PC-9 (cell line): ENCODE results near the gene TIMM21. TPM values are rescaled to one million over a fixed set of nuclear protein-coding genes. Genes with fewer than 3 reads are reported as not detected.

Experiments used
- BruUV-seq: library from RNA; stranded (reverse); fragments of 400-500 nt; replicated peaks from 2 replicates; lab custom pipeline; 2021; lab: Mats Ljungman, UMichigan
- CTCF ChIA-PET: fragments of 300-600 bp; sonication (Branson Sonifier 250); formaldehyde crosslinking; loops from one replicate; lab custom pipeline; 2022; ENCODE audit warnings: antibody characterized with exemption; lab: Charles Lee
- POLR2A ChIA-PET: fragments of 300-600 bp; sonication (Branson Sonifier 250); formaldehyde crosslinking; loops from one replicate; lab custom pipeline; 2022; ENCODE audit warnings: antibody characterized with exemption; ENCODE audit not compliant: unreplicated experiment; lab: Charles Lee
- DNase-seq, 2 experiments: peaks; one replicate each; pipeline versions ENCODE4 v3.0.0 to v3.0.0-alpha.2; 2015 to 2022; ENCODE audit warnings: mixed read lengths in 1 of 2
- H2AFZ ChIP-seq: fragments of 200-600 bp; sonication (generic); 2 replicates; pipeline ENCODE4 v1.8.1; 2017; ENCODE audit warnings: antibody characterized with exemption
- H3F3A ChIP-seq: fragments of 200-600 bp; sonication (generic); 2 replicates; pipeline ENCODE4 v1.8.1; 2017; ENCODE audit warnings: antibody characterized with exemption, mild to moderate bottlenecking, low read depth; ENCODE audit not compliant: insufficient read depth
- H3K27ac ChIP-seq: fragments of 200-600 bp; sonication (generic); 2 replicates; pipeline ENCODE4 v1.6.1; 2016; ENCODE audit warnings: mixed run types
- H3K27me3 ChIP-seq: fragments of 200-600 bp; sonication (generic); 2 replicates; pipeline ENCODE4 v1.6.1; 2016; ENCODE audit warnings: low read depth, mixed run types; ENCODE audit not compliant: insufficient read depth
- H3K36me3 ChIP-seq: fragments of 200-600 bp; sonication (generic); 2 replicates; pipeline ENCODE4 v1.6.1; 2016; ENCODE audit warnings: low read depth, mixed run types
- H3K4me1 ChIP-seq: fragments of 200-600 bp; sonication (generic); replicated peaks from 2 replicates; pipeline ENCODE4 v1.6.1; 2016; ENCODE audit warnings: mixed run types; ENCODE audit not compliant: insufficient read depth
- H3K4me2 ChIP-seq: fragments of 200-600 bp; sonication (generic); 2 replicates; pipeline ENCODE4 v1.6.1; 2017; ENCODE audit warnings: mixed run types
- H3K4me3 ChIP-seq: fragments of 200-600 bp; sonication (generic); 2 replicates; pipeline ENCODE4 v1.6.1; 2016; ENCODE audit warnings: mixed run types
- H3K79me2 ChIP-seq: fragments of 200-600 bp; sonication (generic); 2 replicates; pipeline ENCODE4 v1.6.1; 2017; ENCODE audit warnings: low read depth, mixed run types
- H3K9me2 ChIP-seq: fragments of 200-600 bp; sonication (generic); 2 replicates; pipeline ENCODE4 v1.8.1; 2017; ENCODE audit warnings: mild to moderate bottlenecking; ENCODE audit not compliant: insufficient read depth
- H3K9me3 ChIP-seq: fragments of 200-600 bp; sonication (generic); 2 replicates; pipeline ENCODE4 v1.8.1; 2016; ENCODE audit warnings: low read depth; ENCODE audit not compliant: insufficient read depth
- H4K20me1 ChIP-seq: fragments of 200-600 bp; sonication (generic); 2 replicates; pipeline ENCODE4 v1.8.1; 2017; ENCODE audit not compliant: insufficient read depth
- EZH2 ChIP-seq: fragments of 200-600 bp; sonication (generic); IDR thresholded peaks from 2 replicates; pipeline ENCODE4 v1.8.0; 2017; ENCODE audit warnings: antibody characterized with exemption, low read depth
- intact Hi-C: fragments of 100-400 bp; cut with micrococcal nuclease; formaldehyde crosslinking; loops from one replicate; pipeline ENCODE4 v1.10.0; 2022; ENCODE audit not compliant: unreplicated experiment
- total RNA-seq: library from RNA; stranded (reverse); gene quantifications from 2 replicates; pipeline ENCODE4 v1.2.3, GENCODE V29; 2021
- TF ChIP-seq, protein P1 (sequence below): fragments of 200-600 bp; sonication (generic); conservative IDR thresholded peaks from 2 replicates; pipeline ENCODE4 v1.6.1; 2017; ENCODE audit warnings: mixed run types, antibody characterized with exemption, mild to moderate bottlenecking, moderate library complexity

TIMM21 gene
- total RNA-seq, 1 experiment from 2014 or later, result 32.6 TPM

DNA sequence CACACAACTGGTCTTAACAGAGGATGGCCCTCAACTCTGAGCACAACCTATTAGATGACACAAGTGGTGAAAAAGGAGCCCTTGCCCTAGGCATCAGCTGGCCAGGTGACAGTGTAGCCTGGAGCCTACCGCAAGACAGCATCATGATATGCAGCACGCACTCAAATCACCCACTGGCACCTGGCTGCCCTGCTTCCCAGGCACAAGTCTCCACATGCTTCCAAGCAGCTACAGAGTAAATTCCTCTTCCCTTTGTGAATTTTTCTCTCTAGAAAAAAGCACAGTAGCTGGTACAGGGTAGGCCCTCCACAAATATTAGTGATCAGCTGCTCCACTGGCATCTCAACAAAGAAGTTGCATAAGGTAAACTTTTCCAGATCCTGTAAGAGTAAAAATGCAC, 6.7 kb upstream of the TIMM21 start:
- H4K20me1 ChIP-seq, result no peaks in the 10 kb centered on the region
- H3K27me3 ChIP-seq, result no peaks in the 10 kb centered on the region
- no peaks in the 10 kb centered on the region for H3K79me2 ChIP-seq
- ChIA-PET CTCF (no interaction called here), POLR2A (no interaction called here)
- no TSS peak for BruUV-seq
- H2AFZ ChIP-seq, result no peak overlapping the region
- no peaks in the 10 kb centered on the region for H3K9me3 ChIP-seq
- H3K4me3 ChIP-seq, result no peak overlapping the region
- no peak overlapping the region for H3K27ac ChIP-seq
- no peaks in the 10 kb centered on the region for H3K36me3 ChIP-seq
- peaks cover 6% of the 10 kb centered on the region for H3K4me1 ChIP-seq
- TF ChIP-seq, protein P1, sequence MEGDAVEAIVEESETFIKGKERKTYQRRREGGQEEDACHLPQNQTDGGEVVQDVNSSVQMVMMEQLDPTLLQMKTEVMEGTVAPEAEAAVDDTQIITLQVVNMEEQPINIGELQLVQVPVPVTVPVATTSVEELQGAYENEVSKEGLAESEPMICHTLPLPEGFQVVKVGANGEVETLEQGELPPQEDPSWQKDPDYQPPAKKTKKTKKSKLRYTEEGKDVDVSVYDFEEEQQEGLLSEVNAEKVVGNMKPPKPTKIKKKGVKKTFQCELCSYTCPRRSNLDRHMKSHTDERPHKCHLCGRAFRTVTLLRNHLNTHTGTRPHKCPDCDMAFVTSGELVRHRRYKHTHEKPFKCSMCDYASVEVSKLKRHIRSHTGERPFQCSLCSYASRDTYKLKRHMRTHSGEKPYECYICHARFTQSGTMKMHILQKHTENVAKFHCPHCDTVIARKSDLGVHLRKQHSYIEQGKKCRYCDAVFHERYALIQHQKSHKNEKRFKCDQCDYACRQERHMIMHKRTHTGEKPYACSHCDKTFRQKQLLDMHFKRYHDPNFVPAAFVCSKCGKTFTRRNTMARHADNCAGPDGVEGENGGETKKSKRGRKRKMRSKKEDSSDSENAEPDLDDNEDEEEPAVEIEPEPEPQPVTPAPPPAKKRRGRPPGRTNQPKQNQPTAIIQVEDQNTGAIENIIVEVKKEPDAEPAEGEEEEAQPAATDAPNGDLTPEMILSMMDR, result no peak
- no peak for TF ChIP-seq EZH2
- no peaks in the 10 kb centered on the region for H3K9me2 ChIP-seq
- no peak overlapping the region for H3K4me2 ChIP-seq
- intact Hi-C loops, result no loop called here
- no peak for DNase-seq
- H3F3A ChIP-seq, result peaks cover 5% of the 10 kb centered on the region; the same call in 1 of the 2 replicates

DNA sequence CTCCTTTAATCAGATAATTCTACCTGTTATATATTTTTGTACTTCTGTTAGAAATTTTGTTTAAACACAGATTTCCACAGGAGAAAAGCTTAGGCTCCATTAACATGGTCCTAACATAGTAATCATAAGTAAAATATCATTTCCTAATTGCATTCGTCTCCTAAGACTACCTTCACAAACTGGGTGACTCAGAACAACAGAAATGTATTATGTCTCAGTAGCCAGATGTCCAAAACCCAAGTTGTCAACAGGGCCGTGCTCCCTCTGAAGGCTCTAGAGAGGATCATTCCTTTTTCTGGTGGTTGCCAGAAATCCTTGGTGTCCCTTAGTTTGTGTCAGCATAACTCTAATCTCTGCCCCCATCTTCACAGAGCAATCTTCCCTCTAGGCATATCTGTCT, 6.1 kb upstream of the TIMM21 start:
- no peaks in the 10 kb centered on the region for H3K9me3 ChIP-seq
- H3K79me2 ChIP-seq, result no peaks in the 10 kb centered on the region
- H3K4me1 ChIP-seq, result peaks cover 6% of the 10 kb centered on the region
- H3K4me3 ChIP-seq, result no peak overlapping the region
- H4K20me1 ChIP-seq, result no peaks in the 10 kb centered on the region
- POLR2A ChIA-PET, result no interaction called here
- no peaks in the 10 kb centered on the region for H3K9me2 ChIP-seq
- no peak overlapping the region for H2AFZ ChIP-seq
- intact Hi-C loops, result no loop called here
- peaks cover 11% of the 10 kb centered on the region; the same call in 1 of the 2 replicates for H3F3A ChIP-seq
- BruUV-seq, result no TSS peak
- no peak for DNase-seq
- no peaks in the 10 kb centered on the region for H3K36me3 ChIP-seq
- H3K4me2 ChIP-seq, result no peak overlapping the region
- CTCF ChIA-PET, result no interaction called here
- no peak for TF ChIP-seq EZH2
- TF ChIP-seq, protein P1, result no peak
- no peak overlapping the region for H3K27ac ChIP-seq
- H3K27me3 ChIP-seq, result no peaks in the 10 kb centered on the region

- Histone ChIP-seq H3K4me1 (peaks cover 16% of the 10 kb centered on the region), H3K4me2 (peak overlapping the region; percentile 92), H3K4me3 (no peak overlapping the region), H3K27ac (no peak overlapping the region), H3K36me3 (0 out of 2 replicates have a peak, but pooled peaks cover 7% of the 10 kb centered on the region), H3K27me3 (no peaks in the 10 kb centered on the region), H3K79me2 (peaks cover 34% of the 10 kb centered on the region), H2AFZ (no peak overlapping the region), H4K20me1 (no peaks in the 10 kb centered on the region), H3K9me2 (no peaks in the 10 kb centered on the region), H3F3A (peaks cover 12% of the 10 kb centered on the region; the same call in 1 of the 2 replicates), H3K9me3 (no peaks in the 10 kb centered on the region)
- POLR2A ChIA-PET, result no interaction called here
- TF ChIP-seq, protein P1, result no peak
- no peak for TF ChIP-seq EZH2
- BruUV-seq, result no TSS peak
- CTCF ChIA-PET, result interaction anchor here (0.7 kb wide), 1 partner anchor 27 kb away, joined by 10 read pairs; no protein-coding TSS in a partner anchor
- DNase-seq, result no peak
- intact Hi-C loops, result loop anchor here (5.0 kb wide), 1 partner anchor 146 kb away; the partner anchor contains the start of gene CYB5A
Measured at GRCh38 chr18:74146756-74147155, 1.6 kb upstream of the TIMM21 start.
